Aorta (tissue), 5 donors: ENCODE measurements around the gene ASF1B. TPM values are rescaled to one million over a fixed set of nuclear protein-coding genes. Genes with fewer than 3 reads are reported as not detected.

Experiments used
- ATAC-seq: fragments of 200-7000 bp; cut with Tn5 transposase; one replicate; pipeline ENCODE4 v1.9.1; 2022; ENCODE audit warnings: moderate library complexity; ENCODE audit not compliant: low FRiP score
- DNase-seq, 2 donors: peaks; one replicate each; pipeline ENCODE4 v3.0.0-alpha.2; 2020
- H3K27ac ChIP-seq, 2 donors: one replicate each; pipeline ENCODE4 v1.5.1; 2013; ENCODE audit warnings: low read length in 2 of 2, mild to moderate bottlenecking in 2 of 2, moderate library complexity in 2 of 2, control low read depth in 1 of 2, inconsistent platforms in 1 of 2, low read depth in 1 of 2
- H3K27me3 ChIP-seq, 2 donors: one replicate each; pipeline ENCODE4 v1.6.1; 2013; ENCODE audit warnings: control low read depth in 1 of 2, low read length in 1 of 2, mild to moderate bottlenecking in 1 of 2, moderate library complexity in 1 of 2; ENCODE audit not compliant: insufficient read depth in 2 of 2, control insufficient read depth in 1 of 2
- H3K36me3 ChIP-seq, 2 donors: one replicate each; pipeline ENCODE4 v1.6.1; 2013; ENCODE audit warnings: control low read depth in 1 of 2, low read length in 1 of 2, mild to moderate bottlenecking in 1 of 2; ENCODE audit not compliant: insufficient read depth in 2 of 2, control insufficient read depth in 1 of 2
- H3K4me1 ChIP-seq, 2 donors: one replicate each; pipeline ENCODE4 v1.6.1; 2013; ENCODE audit warnings: low read length in 2 of 2, control low read depth in 1 of 2, mild to moderate bottlenecking in 1 of 2, moderate library complexity in 1 of 2; ENCODE audit not compliant: insufficient read depth in 2 of 2, control insufficient read depth in 1 of 2
- H3K4me3 ChIP-seq, 2 donors: one replicate each; pipeline ENCODE4 v1.5.1; 2013; ENCODE audit warnings: low read length in 2 of 2, control low read depth in 1 of 2, mild to moderate bottlenecking in 1 of 2
- H3K9me3 ChIP-seq: one replicate; pipeline ENCODE4 v1.6.1; 2013; ENCODE audit warnings: mild to moderate bottlenecking, low read length; ENCODE audit not compliant: control insufficient read depth
- WGBS, 2 donors: extraction: QIAGEN DNeasy Blood & Tissue Kit; methylation state at CpG; one replicate each; pipeline ENCODE4 v1.1.7; 2013; 5-methylcytosine and 5-hydroxymethylcytosine counted together
- intact Hi-C, 2 donors: fragments of 100-400 bp; cut with DNase I; formaldehyde crosslinking; loops; one replicate each; pipeline versions ENCODE4 v1.14.2 to v1.15.0; 2022
- polyA plus RNA-seq, 2 donors: library from polyadenylated mRNA; stranded (reverse); fragments of 200-250 nt; gene quantifications; one replicate each; pipeline ENCODE4 v1.2.3, GENCODE V29; 2013
- total RNA-seq, 2 donors: library from RNA; stranded (reverse); fragmentation: NEBNext Ultra II Directional; extraction: Animal tissue kit (Norgen Biotek cat#: 25700); gene quantifications; one replicate each; pipeline ENCODE4 v1.2.1, GENCODE V29; 2021
- donor health status: healthy with polysubstance abuse.
- donor health status: Bipolar disorder and iron deficiency.
- donor health status: DM: no; HTN: no; CAD: no.
- donor health status: DM: no; HTN: no; CAD: no.
- donor health status: DM: yes; HTN: yes; CAD: no.

Gene ASF1B
- total and polyA plus RNA-seq, 4 donors: 0.49 to 2.0 (median 1.3) TPM

DNA sequence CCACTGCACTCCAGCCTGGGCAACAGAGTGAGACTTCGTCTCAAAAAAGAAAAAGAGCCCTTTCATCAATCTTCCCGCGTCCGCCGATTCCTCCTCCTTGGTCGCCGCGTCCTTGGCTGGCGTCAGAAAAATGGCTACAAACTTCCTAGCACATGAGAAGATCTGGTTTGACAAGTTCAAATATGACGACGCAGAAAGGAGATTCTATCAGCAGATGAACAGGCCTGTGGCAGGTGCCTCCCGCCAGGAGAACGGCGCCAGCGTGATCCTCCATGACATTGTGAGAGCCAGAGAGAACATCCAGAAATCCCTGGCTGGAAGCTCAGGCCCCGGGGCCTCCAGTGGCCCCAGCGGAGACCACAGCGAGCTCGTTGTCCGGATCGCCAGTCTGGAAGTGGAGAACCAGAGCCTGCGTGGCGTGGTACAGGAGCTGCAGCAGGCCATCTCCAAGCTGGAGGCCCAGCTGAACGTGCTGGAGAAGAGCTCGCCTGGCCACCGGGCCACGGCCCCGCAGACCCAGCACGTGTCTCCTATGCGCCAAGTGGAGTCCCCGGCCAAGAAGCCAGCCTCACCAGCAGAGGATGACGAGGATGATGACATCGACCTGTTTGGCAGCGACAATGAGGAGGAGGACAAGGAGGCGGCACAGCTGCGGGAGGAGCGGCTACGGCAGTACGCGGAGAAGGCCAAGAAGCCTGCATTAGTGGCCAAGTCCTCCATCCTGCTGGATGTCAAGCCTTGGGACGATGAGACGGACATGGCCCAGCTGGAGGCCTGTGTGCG is 65.9 kb downstream of the ASF1B start:
- DNase-seq (no peak), ATAC-seq (no peak)
- Histone ChIP-seq H3K4me3 (no peak overlapping the region), H3K27me3 (no peaks in the 10 kb centered on the region), H3K36me3 (no peaks in the 10 kb centered on the region), H3K9me3 (no peaks in the 10 kb centered on the region), H3K4me1 (no peaks in the 10 kb centered on the region), H3K27ac (no peak overlapping the region)
- intact Hi-C loops: loop anchor here in 1 of 2 donors (10.0 kb wide), 1 partner anchor 296 kb away; the partner anchor contains the start of gene C19orf53
- 97% methylated on average over 43 of the region's 43 CpGs for WGBS, 2 donors

Other genes starting within 250 kb of the ASF1B start
- 1 to 10 TPM; 2.0 to 2.3 TPM for gene BRME1, start 230.5 kb downstream of the ASF1B start, total RNA-seq
- gene BRME1, start 230.5 kb downstream of the ASF1B start, polyA plus RNA-seq: 1 to 10 TPM; 1.8 to 3.1 TPM
- gene CC2D1A, start 230.4 kb downstream of the ASF1B start, total RNA-seq: 10 to 100 TPM; 26.9 to 37.2 TPM
- 10 to 100 TPM; 22.3 to 67.6 TPM for gene CC2D1A, start 230.4 kb downstream of the ASF1B start, polyA plus RNA-seq
- gene PODNL1, start 198.2 kb downstream of the ASF1B start, total RNA-seq: 1 to 10 TPM; 4.3 to 9.8 TPM
- gene PODNL1, start 198.2 kb downstream of the ASF1B start, polyA plus RNA-seq: 10 to 100 TPM in 1 of 2 donors, 1 to 10 TPM in 1; 2.5 to 18.9 TPM
- 10 to 100 TPM; 21.8 to 25.3 TPM for gene DCAF15, start 184.1 kb downstream of the ASF1B start, total RNA-seq
- gene DCAF15, start 184.1 kb downstream of the ASF1B start, polyA plus RNA-seq: 10 to 100 TPM in 1 of 2 donors, 1 to 10 TPM in 1; 8.8 to 41.4 TPM
- 10 to 100 TPM; 11.6 to 17.7 TPM for gene RFX1, start 130.3 kb downstream of the ASF1B start, total RNA-seq
- gene RFX1, start 130.3 kb downstream of the ASF1B start, polyA plus RNA-seq: 1 to 10 TPM; 1.9 to 4.6 TPM
- gene RLN3, start 108.4 kb downstream of the ASF1B start, total RNA-seq: not detected
- not detected for gene RLN3, start 108.4 kb downstream of the ASF1B start, polyA plus RNA-seq
- gene IL27RA, start 104.8 kb downstream of the ASF1B start, total RNA-seq: 1 to 10 TPM; 2.8 to 5.5 TPM
- gene IL27RA, start 104.8 kb downstream of the ASF1B start, polyA plus RNA-seq: 1 to 10 TPM in 1 of 2 donors, under 1 TPM in 1; 0.36 to 1.3 TPM
- under 1 TPM in 1 of 2 donors, not detected in 1; 0.63 TPM for gene PALM3, start 74.5 kb downstream of the ASF1B start, total RNA-seq
- gene PALM3, start 74.5 kb downstream of the ASF1B start, polyA plus RNA-seq: 1 to 10 TPM in 1 of 2 donors, under 1 TPM in 1; 0.18 to 3.5 TPM
- gene MISP3, start 63.8 kb downstream of the ASF1B start, total RNA-seq: 1 to 10 TPM; 1.2 to 2.2 TPM
- 1 to 10 TPM; 4.7 to 6.6 TPM for gene MISP3, start 63.8 kb downstream of the ASF1B start, polyA plus RNA-seq
- gene C19orf67, start 50.8 kb downstream of the ASF1B start, total RNA-seq: not detected
- not detected for gene C19orf67, start 50.8 kb downstream of the ASF1B start, polyA plus RNA-seq
- gene SAMD1, start 45.8 kb downstream of the ASF1B start, total RNA-seq: 10 to 100 TPM; 28.1 to 32.9 TPM
- 10 to 100 TPM; 27.4 to 28.4 TPM for gene SAMD1, start 45.8 kb downstream of the ASF1B start, polyA plus RNA-seq
- gene PRKACA, start 18.8 kb downstream of the ASF1B start, total RNA-seq: 100 to 1,000 TPM; 123 to 125 TPM
- 10 to 100 TPM; 53.7 to 56.3 TPM for gene PRKACA, start 18.8 kb downstream of the ASF1B start, polyA plus RNA-seq
- gene ADGRL1, start 69.6 kb upstream of the ASF1B start, total RNA-seq: 10 to 100 TPM; 11.0 to 26.3 TPM
- gene ADGRL1, start 69.6 kb upstream of the ASF1B start, polyA plus RNA-seq: 1 to 10 TPM; 5.3 to 6.3 TPM
- 100 to 1,000 TPM; 158 to 337 TPM for gene ADGRE5, start 244.9 kb upstream of the ASF1B start, total RNA-seq
- gene ADGRE5, start 244.9 kb upstream of the ASF1B start, polyA plus RNA-seq: 10 to 100 TPM; 38.6 to 92.7 TPM